CD4-positive, alpha-beta T cell treated with Interleukin-2 at 100 ng/mL for 4 hours (primary cell): ENCODE measurements around the gene LDHB.
A peak's percentile ranks its signal among the peaks of the same experiment; 100 is the strongest.
"Not testable (repeated sequence)": the region's sequence is repeated elsewhere in the genome, so short reads cannot be mapped to it uniquely, and the experiment has no call there.

Experiments used
- DNase-seq: peaks from one replicate; pipeline ENCODE4 v3.0.0-alpha.2; 2020; ENCODE audit warnings: low spot score

LDHB gene

GRCh38 chr12:21657326-21658077 is at the start of gene LDHB:
Gene LDHB, minus strand, starts transcription at chr12:21657842. Its CDS starts 3,171 bp downstream, at chr12:21654671.
- DNase-seq = peak; percentile 92

DNA sequence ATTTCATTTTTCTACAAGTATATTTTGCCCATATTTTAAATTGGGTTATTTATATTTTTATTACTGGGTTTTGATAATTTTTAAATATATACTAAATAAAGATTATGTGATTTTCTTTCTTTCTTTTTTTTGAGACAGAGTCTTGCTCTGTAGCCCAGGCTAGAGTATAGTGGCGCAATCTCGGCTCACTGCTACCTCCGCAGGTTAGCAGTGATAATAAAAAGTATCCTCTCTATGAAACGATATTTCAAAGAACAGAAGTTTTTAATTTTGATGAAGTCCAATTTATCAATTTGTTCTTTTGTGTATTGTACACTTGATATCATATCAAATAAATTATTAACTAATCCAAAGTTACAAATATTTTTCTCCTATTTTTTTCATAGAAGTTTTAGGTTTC is 47.2 kb upstream of the LDHB start:
- no peak for DNase-seq

DNA sequence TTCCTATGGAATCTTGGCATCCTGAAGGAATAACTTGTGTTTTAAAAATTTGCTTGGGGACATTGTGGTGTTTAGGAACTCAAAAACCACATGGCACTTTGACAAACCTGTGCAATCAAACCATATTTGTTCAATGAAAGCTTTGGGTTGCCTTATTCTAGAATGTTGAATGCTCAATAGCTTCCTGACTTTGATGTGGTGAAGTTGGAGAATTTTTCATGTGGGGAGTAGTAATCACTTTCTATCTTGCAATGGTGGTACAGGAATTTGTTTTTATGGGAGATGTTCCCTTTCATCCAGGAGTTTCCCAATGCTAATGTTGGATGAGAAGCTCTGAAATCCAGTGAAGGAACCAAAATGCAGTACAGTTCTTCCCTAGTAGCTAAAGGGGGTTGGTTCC is 42.2 kb upstream of the LDHB start:
- DNase-seq = no peak

DNA sequence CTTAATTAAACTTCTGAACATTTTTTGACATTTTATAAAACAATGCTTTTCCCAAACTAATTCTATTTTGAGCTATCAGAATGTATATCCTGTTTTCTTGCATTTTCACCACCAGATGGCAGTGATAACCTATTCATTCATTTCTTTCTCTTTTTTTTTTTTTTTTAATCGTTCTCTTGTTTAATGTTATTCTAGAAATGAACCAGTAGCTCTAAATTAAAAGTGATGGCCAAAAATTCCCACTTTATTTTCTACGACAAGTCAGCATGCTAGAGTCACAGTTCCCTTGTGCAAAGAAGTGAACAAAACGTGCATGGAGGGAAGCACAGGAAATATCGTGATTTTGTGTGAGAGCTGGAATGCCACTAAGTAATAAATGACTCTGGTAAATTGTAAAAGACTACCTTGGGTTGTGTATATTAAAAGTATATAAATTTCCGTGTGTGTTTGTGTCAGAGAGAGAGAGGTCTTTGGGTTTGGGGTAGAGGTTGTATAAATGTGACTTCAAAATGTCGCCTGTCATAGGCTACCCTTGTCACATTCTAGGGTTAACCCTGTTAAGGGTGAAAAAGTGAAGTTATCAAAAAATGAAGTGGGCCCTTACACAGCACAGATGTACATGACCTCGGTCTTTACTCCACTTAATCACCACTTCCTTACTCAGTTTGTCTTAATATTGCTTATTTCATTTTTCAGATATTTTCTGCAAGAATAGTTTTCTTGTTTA is 40.4 kb upstream of the LDHB start:
- DNase-seq = peak; percentile 39

GRCh38 chr12:21696625-21697024 is 39.0 kb upstream of the LDHB start:
- DNase-seq = no peak

- DNase-seq = no peak
Measured at GRCh38 chr12:21695986-21696385, 38.3 kb upstream of the LDHB start.

GRCh38 chr12:21694660-21695059 is 37.0 kb upstream of the LDHB start:
- DNase-seq = no peak

DNA sequence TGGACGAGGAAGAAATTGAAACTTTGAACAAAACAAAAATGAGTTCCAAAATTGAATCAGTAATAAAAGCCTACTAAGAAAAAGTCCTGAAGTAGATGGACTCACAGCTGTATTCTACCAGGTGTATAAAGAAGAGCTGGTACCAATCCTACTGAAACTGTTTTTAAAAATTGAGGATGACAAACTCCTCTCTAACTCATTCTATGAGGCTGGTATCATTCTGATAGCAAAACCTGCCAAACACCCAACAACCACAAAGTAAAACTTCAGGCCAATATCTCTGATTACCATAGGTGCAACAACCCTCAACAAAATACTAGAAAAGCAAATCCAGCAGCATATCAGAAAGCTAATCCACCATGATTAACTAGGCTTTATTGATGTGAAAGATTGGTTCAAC is 33.9 kb upstream of the LDHB start:
- no peak for DNase-seq

GRCh38 chr12:21690704-21691368 is 33.2 kb upstream of the LDHB start:
- no peak for DNase-seq

- no peak for DNase-seq
Measured at GRCh38 chr12:21683115-21683514, 25.5 kb upstream of the LDHB start.

GRCh38 chr12:21678959-21679358 is 21.3 kb upstream of the LDHB start:
- peak; percentile 11 for DNase-seq

DNA sequence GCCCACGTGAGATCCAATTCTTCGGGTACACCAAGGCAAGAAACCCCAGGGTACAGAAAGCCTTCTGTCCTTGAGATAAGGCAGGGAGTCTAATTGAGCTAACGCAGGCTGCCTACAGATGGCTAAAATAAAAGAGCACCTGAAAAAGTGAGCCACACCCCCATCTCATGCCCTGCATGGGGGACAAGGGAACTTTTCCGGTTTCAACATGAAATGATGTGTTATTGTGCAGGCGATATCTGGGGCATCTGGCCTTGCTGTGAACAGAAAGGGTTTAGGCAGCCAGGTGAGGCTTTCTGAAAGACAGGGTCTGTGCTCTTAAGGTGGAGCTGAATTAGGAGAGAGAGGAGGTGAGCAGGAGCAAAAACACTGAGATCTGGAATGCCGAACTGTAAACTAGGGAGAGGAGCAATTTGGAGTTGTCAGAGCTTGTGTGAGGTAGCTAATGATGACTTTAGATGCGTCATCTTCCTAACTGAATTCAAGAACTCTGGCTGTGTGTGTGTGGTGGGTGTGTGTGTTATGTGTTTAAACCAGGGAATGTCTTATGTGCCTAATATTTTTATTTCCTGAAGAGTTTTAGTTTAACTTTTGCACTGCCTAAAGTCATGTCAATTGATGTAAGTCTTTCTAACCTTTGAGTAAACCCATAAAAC is 20.1 kb upstream of the LDHB start:
- peak; percentile 40 for DNase-seq

- no peak for DNase-seq
Measured at GRCh38 chr12:21677204-21677603, 19.6 kb upstream of the LDHB start.

GRCh38 chr12:21676776-21677175 is 19.1 kb upstream of the LDHB start:
- peak; percentile 33 for DNase-seq

DNA sequence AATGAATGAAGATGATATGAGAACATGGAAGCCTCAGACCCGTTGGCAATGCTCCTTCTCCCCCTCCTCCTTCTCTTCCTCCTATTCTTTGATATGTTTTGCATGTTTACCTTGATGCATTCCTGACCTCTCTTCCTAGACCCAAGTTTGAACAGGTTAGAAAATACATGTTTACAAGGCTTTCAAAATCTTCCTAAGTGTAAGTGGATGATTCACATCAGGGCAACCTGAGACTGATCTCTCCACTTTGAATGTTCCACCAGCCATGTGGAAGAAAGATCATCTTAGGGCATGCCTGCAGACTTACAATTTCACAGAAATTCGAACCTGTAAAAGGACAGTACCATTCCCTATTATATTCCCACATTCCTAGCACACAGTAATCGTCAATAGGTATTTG is 18.0 kb upstream of the LDHB start:
- no peak for DNase-seq

DNA sequence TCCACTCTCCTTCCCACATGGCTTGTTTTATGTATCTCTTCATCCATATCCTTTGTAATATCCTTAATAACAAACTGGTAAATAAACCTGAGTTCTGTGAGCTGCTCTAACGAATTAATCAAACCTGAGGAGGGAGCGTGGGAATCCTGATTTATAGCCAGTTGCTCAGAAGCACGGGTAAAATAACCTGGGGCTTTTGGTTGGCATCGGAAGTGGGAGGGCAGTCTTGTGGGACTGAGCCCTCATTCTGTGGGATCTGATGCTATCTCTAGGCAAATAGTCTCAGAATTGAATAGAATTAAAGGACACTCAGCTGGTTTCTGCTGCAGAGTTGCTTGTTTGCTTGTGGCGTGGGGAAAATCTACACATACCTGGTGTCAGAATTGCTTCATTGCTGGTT is 17.5 kb upstream of the LDHB start:
- DNase-seq = no peak

- DNase-seq = not testable (repeated sequence)
Measured at GRCh38 chr12:21673830-21674552, 16.3 kb upstream of the LDHB start.

DNA sequence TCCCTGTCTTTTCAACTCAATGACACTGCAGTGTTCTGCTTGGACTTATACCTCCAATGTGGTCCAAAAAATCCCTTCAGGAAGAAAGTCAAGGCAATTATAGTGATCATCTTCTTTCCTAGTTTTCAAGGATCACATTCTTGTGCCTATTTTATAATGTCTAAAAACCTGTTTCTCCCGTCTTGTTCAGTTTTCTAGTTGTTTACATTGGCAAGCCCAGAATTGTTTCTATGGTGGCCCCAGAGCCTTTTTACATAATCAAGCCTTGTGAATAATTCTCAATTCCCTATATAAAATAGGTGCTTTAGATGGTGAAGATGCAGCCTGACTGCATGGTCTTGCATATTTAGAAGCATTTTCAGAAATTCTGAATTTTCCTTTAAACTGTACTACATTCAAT is 14.5 kb upstream of the LDHB start:
- no peak for DNase-seq

GRCh38 chr12:21666722-21667121 is 9.1 kb upstream of the LDHB start:
- no peak for DNase-seq

GRCh38 chr12:21665816-21666215 is 8.2 kb upstream of the LDHB start:
- DNase-seq = no peak

DNA sequence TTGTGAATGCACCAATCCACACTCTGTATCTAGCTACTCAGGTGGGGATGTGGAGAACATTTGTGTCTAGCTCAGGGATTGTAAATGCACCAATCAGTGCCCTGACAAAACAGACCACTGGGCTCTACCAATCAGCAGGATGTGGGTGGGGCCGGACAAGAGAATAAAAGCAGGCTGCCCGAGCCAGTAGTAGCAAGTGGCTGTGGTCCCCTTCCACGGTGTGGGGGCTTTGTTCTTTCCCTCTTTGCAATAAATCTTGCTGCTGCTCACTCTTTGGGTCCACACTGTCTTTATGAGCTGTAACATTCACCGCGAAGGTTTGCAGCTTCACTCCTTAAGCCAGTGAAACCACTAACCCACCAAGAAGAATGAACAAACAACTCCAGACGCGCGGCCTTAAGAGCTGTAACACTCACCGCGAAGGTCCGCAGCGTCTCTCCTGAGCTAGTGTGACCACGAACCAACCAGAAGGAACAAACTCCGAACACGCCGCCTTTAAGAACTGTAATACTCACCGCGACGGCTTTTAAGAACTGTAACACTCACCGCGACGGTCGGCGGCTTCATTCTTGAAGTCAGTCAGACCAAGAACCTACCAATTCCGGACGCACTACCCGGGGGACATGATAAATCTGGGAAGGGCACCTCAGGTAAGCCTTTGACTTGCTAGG is 4.6 kb upstream of the LDHB start:
- DNase-seq = no peak
